Heart right ventricle (tissue), 16 donors: ENCODE results near the gene KCNH6. TPM values are rescaled to one million over a fixed set of nuclear protein-coding genes. Genes with fewer than 3 reads are reported as not detected.

Source experiments
- ATAC-seq, 8 donors: fragments of 200-7000 bp; cut with Tn5 transposase; one replicate each; pipeline ENCODE4 v1.9.1; 2020; ENCODE audit warnings: mild to moderate bottlenecking in 8 of 8, moderate library complexity in 8 of 8, moderate number of reproducible peaks in 1 of 8
- DNase-seq, 2 donors: peaks; one replicate each; pipeline ENCODE4 v3.0.0-alpha.2; 2020
- H3K27ac ChIP-seq, 10 donors: fragments of 200-600 bp; sonication (generic) in 2 of 10; one replicate each; pipeline versions ENCODE4 v1.5.0 to v1.8.0; 2020 to 2022; ENCODE audit warnings: mild to moderate bottlenecking in 3 of 10
- H3K27me3 ChIP-seq, 7 donors: fragments of 200-600 bp; one replicate each; pipeline ENCODE4 v1.8.0; 2021 to 2022; ENCODE audit warnings: mild to moderate bottlenecking in 2 of 7
- H3K36me3 ChIP-seq, 9 donors: fragments of 200-600 bp; sonication (generic) in 1 of 9; one replicate each; pipeline versions ENCODE4 v1.5.0 to v1.8.0; 2020 to 2022; ENCODE audit warnings: mild to moderate bottlenecking in 2 of 9
- H3K4me1 ChIP-seq, 9 donors: fragments of 200-600 bp; sonication (generic) in 1 of 9; one replicate each; pipeline versions ENCODE4 v1.5.0 to v1.8.0; 2020 to 2022; ENCODE audit warnings: mild to moderate bottlenecking in 4 of 9
- H3K4me3 ChIP-seq, 10 donors: fragments of 200-600 bp; sonication (generic) in 2 of 10; one replicate each; pipeline versions ENCODE4 v1.5.0 to v1.8.0; 2020 to 2022; ENCODE audit warnings: mild to moderate bottlenecking in 7 of 10, moderate library complexity in 2 of 10
- H3K9me3 ChIP-seq, 11 donors: fragments of 200-600 bp in 10 of 11; sonication (generic) in 2 of 11; one replicate each; pipeline versions ENCODE4 v1.5.0 to v1.8.0; 2013 to 2022; ENCODE audit warnings: mild to moderate bottlenecking in 2 of 11, control low read depth in 1 of 11, moderate library complexity in 1 of 11
- WGBS, 2 donors: extraction: QIAGEN DNeasy Blood & Tissue Kit; methylation state at CpG; one replicate each; pipeline ENCODE4 v1.1.7; 2013; ENCODE audit warnings: inconsistent platforms in 1 of 2; 5-methylcytosine and 5-hydroxymethylcytosine counted together
- intact Hi-C, 10 donors: fragments of 100-400 bp; cut with DNase I; formaldehyde crosslinking; loops; one replicate each; pipeline versions ENCODE4 v1.11.1 to v1.14.2; 2022
- polyA plus RNA-seq, 2 donors: library from polyadenylated mRNA; stranded (reverse); fragments of 200-250 nt; gene quantifications; one replicate each; pipeline ENCODE4 v1.2.3, GENCODE V29; 2013
- total RNA-seq, 10 donors: library from RNA; stranded (reverse); fragmentation: NEBNext Ultra II Directional in 3 of 10; extraction: Animal tissue kit (Norgen Biotek cat#: 25700) in 3 of 10; gene quantifications; one replicate each; pipeline versions ENCODE4 v1.2.1 to v1.2.4, GENCODE V29; 2021 to 2023
- TF ChIP-seq, protein P1 (sequence below), 9 donors: fragments of 200-600 bp; sonication (generic) in 2 of 9; IDR thresholded peaks; one replicate each; pipeline versions ENCODE4 v1.5.0 to v1.8.0; 2021 to 2022; ENCODE audit warnings: antibody characterized with exemption in 9 of 9, mild to moderate bottlenecking in 5 of 9, moderate library complexity in 1 of 9
- donor health status: Arrhythmogenic right ventricular cardiomyopathy.
- donor health status: ischemic (EF 13 %, LVEDD 7.1; RV severe dilation, severe dysfunction).
- donor health status: healthy with polysubstance abuse.
- donor health status: DM: no; HTN: yes; CAD: no.
- donor health status: DM: no; HTN: no; CAD: no.
- donor health status: ischemic (EF 25% LVEDD 6.9; RV normal size, moderate dysfunction).
- donor health status: ischemic (EF 25% LVEDD 5.7; RV mildly dilated, moderate dysfunction).
- donor health status: healthy.
- donor health status: DM: yes; HTN: yes; CAD: no.
- donor health status: Ischemic cardiomyopathy.
- donor health status: ischemic (EF 35%, LVEDD 5.7; RV mildly dilated, moderate dysfunction).
- donor health status: nonischemic (EF 11% LVEDD 7.7; RV severe dilation, severe dysfunction).
- donor health status: DM: yes; HTN: yes; CAD: no.
- donor health status: PGD.
- donor health status: ischemic (EF 29% LVEDD 5.4; RV normal size, mild dysfunction).
- donor health status: nonischemic (EF 23%, LVEDD 6.1; RV moderate dilation, normal function).

Gene KCNH6
- total and polyA plus RNA-seq, 12 donors = 0.11 TPM; not detected in 11

DNA sequence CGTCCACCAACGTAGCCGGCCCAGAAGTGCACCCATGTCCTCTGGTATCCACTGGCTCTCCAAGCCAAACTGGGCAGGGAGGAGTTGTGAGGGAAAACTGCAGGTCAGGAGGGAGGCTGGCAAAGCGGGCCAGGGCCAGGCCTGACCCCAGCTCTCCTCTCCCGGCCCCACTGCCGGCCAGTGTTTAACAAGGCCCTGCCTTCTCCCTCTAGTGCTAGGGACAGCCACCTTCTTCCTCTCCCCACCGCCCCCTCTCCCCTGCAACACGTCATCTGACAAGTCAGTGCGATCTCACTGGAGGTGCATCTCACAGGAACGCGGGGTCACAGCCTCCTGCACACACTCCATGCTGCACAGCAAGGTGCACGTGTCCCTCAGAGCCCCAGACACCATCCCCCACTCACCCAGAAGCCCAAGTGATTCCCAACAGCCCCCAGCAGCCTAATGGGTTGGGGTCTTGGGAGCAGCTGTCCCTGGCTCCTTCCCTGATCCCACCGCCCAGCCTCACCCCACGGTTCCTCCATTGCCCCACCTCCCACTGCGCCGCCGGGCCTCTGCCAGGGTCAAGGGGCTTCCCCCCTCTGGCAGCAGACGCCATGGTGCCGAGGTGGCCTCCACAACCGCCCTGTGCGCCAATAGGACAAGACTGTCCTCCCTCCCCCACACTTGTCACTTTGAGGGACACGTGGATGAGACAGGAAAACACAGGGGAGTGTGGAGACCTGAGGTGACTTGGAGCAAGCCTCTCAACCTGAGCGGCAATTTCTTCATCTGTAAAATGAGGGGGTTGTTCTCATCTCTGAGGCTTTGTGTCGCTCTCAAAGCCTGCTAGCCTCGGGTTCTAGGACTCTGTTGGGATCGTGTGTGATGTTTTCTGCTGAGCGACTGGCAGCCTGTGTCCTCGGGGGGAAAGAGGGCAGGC is 47.4 kb upstream of the KCNH6 start:
- H3K9me3 ChIP-seq = no peaks in the 10 kb centered on the region
- DNase-seq (no peak), ATAC-seq (no peak)
- intact Hi-C loops = loop anchor here in 8 of 10 donors (2.0 to 10.0 kb wide), 6 partner anchors 29 to 132 kb away; partner anchors contain the start of genes CYB561 (in 1 of the 8) and DCAF7 (in 1 of the 8)
- peaks cover 0 to 15% (median 0%) of the 10 kb centered on the region in 9 donors for H3K36me3 ChIP-seq
- WGBS, 2 donors = 58 to 63% methylated on average over 28 of the region's 28 CpGs
- TF ChIP-seq, protein P1, sequence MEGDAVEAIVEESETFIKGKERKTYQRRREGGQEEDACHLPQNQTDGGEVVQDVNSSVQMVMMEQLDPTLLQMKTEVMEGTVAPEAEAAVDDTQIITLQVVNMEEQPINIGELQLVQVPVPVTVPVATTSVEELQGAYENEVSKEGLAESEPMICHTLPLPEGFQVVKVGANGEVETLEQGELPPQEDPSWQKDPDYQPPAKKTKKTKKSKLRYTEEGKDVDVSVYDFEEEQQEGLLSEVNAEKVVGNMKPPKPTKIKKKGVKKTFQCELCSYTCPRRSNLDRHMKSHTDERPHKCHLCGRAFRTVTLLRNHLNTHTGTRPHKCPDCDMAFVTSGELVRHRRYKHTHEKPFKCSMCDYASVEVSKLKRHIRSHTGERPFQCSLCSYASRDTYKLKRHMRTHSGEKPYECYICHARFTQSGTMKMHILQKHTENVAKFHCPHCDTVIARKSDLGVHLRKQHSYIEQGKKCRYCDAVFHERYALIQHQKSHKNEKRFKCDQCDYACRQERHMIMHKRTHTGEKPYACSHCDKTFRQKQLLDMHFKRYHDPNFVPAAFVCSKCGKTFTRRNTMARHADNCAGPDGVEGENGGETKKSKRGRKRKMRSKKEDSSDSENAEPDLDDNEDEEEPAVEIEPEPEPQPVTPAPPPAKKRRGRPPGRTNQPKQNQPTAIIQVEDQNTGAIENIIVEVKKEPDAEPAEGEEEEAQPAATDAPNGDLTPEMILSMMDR (IDR thresholded peaks at IDR 0.05) = no peak
- peaks cover 0 to 40% (median 6%) of the 10 kb centered on the region in 7 donors for H3K27me3 ChIP-seq
- H3K4me3 ChIP-seq = peak overlapping the region in 8 of 10 donors; percentile 54 to 66 (median 61)
- peaks cover 13 to 67% (median 52%) of the 10 kb centered on the region in 9 donors for H3K4me1 ChIP-seq
- H3K27ac ChIP-seq = peak overlapping the region in 8 of 10 donors; percentile 46 to 84 (median 72)

DNA sequence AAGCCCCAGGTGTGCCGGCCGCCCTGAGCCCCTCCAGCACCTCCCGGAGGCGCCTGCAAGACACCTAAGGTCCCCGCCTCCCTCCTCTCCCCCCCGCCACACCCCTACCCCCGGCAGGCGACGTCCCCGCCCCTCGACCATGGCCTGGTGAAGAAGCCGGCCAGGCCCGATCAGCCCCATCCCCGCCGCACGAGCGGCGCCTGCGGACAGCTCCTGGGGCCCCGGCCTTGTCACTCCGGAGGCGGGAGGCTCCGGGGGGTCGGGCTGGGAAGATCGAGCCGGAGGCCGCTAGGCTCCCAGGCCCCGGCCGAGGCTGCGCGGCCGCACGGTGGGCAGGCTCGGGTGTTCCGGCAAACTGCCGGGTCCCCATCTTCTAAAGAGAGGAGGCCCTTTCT is 46.7 kb upstream of the KCNH6 start:
- Histone ChIP-seq H3K4me3 (peak overlapping the region; percentile 18 to 68 (median 61)), H3K4me1 (peaks cover 13 to 70% (median 52%) of the 10 kb centered on the region in 9 donors), H3K27me3 (peaks cover 0 to 40% (median 6%) of the 10 kb centered on the region in 7 donors), H3K36me3 (peaks cover 0 to 22% (median 0%) of the 10 kb centered on the region in 9 donors), H3K9me3 (no peaks in the 10 kb centered on the region), H3K27ac (peak overlapping the region in 9 of 10 donors; percentile 38 to 84 (median 69))
- 5 to 6% methylated on average over 33 to 36 of the region's 36 CpGs for WGBS, 2 donors
- TF ChIP-seq, protein P1 (IDR thresholded peaks at IDR 0.05) = no peak
- intact Hi-C loops = loop anchor here in 7 of 10 donors (5.0 to 10.0 kb wide), 5 partner anchors 34 to 131 kb away; partner anchors contain the start of gene DCAF7 (in 1 of the 7)
- ATAC-seq (peak in 6 of 8 donors; percentile 1 to 11 (median 8)), DNase-seq (no peak)

DNA sequence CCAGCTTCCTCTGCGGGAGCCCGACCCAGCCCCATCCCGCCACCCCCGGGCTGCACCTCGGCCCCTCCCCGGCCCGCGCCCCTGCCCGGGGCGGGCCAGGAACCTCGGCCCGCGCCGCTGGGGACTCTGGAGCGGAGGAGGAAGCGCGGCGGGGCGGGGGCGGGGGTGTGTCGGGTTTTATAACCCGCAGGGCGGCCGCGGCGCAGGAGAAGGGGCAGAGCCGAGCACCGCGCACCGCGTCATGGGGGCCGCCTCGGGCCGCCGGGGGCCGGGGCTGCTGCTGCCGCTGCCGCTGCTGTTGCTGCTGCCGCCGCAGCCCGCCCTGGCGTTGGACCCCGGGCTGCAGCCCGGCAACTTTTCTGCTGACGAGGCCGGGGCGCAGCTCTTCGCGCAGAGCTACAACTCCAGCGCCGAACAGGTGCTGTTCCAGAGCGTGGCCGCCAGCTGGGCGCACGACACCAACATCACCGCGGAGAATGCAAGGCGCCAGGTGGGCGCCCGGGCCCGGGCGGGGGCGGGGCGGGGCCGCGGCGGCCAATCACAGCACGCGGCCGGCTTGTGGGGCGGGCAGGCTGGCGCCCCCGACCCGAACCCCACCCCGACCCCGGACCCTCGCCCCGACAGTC is 46.2 kb upstream of the KCNH6 start, which contains the start of gene ACE:
ACE (plus strand) TSS at position 208 of the 626 bp plus-strand sequence; CDS start at position 242, 34 bp downstream.
- no peaks in the 10 kb centered on the region for H3K9me3 ChIP-seq
- peaks cover 0 to 40% (median 6%) of the 10 kb centered on the region in 7 donors for H3K27me3 ChIP-seq
- TF ChIP-seq, protein P1 (IDR thresholded peaks at IDR 0.05) = no peak
- DNase-seq (peak; percentile 35 to 45), ATAC-seq (peak; percentile 7 to 61 (median 28))
- H3K36me3 ChIP-seq = peaks cover 0 to 27% (median 0%) of the 10 kb centered on the region in 9 donors
- intact Hi-C loops = loop anchor here in 7 of 10 donors (5.0 to 10.0 kb wide), 5 partner anchors 35 to 130 kb away; partner anchors contain the start of gene DCAF7 (in 1 of the 7)
- WGBS, 2 donors = 1% methylated on average over 60 to 78 of the region's 78 CpGs
- H3K4me1 ChIP-seq = peaks cover 13 to 70% (median 52%) of the 10 kb centered on the region in 9 donors
- peak within 1 kb of the TSS in 9 of 10 donors; percentile 38 to 84 (median 69) for H3K27ac ChIP-seq
- H3K4me3 ChIP-seq = peak within 1 kb of the TSS; percentile 18 to 68 (median 61)
